Subcutaneous abdominal adipose tissue (tissue), 5 donors: ENCODE measurements around the gene GLB1L3.

Source experiments
- H3K27ac ChIP-seq: one replicate; pipeline ENCODE4 v1.7.0; 2013; ENCODE audit warnings: low read depth, mild to moderate bottlenecking, inconsistent platforms, low read length, moderate library complexity
- H3K27me3 ChIP-seq, 5 donors: one replicate each; pipeline ENCODE4 v1.7.0; 2013; ENCODE audit warnings: low read length in 5 of 5, inconsistent platforms in 1 of 5; ENCODE audit not compliant: control insufficient read depth in 5 of 5, insufficient read depth in 4 of 5
- H3K36me3 ChIP-seq, 5 donors: one replicate each; pipeline ENCODE4 v1.7.0; 2013; ENCODE audit warnings: low read length in 5 of 5; ENCODE audit not compliant: control insufficient read depth in 5 of 5, insufficient read depth in 5 of 5
- H3K4me1 ChIP-seq, 5 donors: one replicate each; pipeline ENCODE4 v1.7.0; 2013; ENCODE audit warnings: low read length in 5 of 5, mild to moderate bottlenecking in 3 of 5, moderate library complexity in 1 of 5; ENCODE audit not compliant: control insufficient read depth in 5 of 5, insufficient read depth in 5 of 5
- H3K4me3 ChIP-seq, 5 donors: one replicate each; pipeline ENCODE4 v1.7.0; 2013; ENCODE audit warnings: low read length in 5 of 5, low read depth in 1 of 5
- H3K9ac ChIP-seq, 5 donors: one replicate each; pipeline ENCODE4 v1.7.0; 2013; ENCODE audit warnings: low read length in 5 of 5, mild to moderate bottlenecking in 4 of 5, moderate library complexity in 3 of 5
- H3K9me3 ChIP-seq, 5 donors: one replicate each; pipeline ENCODE4 v1.7.0; 2013; ENCODE audit warnings: low read length in 5 of 5; ENCODE audit not compliant: control insufficient read depth in 5 of 5
- donor health status: healthy.
- donor health status: healthy.
- donor health status: healthy.
- donor health status: healthy.
- donor health status: healthy.

GLB1L3 gene

GRCh38 chr11:134363592-134363991, 87.4 kb downstream of the GLB1L3 start:
- Histone ChIP-seq H3K4me1 (peaks cover 0 to 5% (median 0%) of the 10 kb centered on the region in 5 donors), H3K27ac (no peak overlapping the region), H3K9me3 (no peaks in the 10 kb centered on the region), H3K27me3 (peaks cover 10 to 26% (median 21%) of the 10 kb centered on the region in 5 donors), H3K9ac (no peak overlapping the region), H3K36me3 (no peaks in the 10 kb centered on the region), H3K4me3 (no peak overlapping the region)

- H3K36me3 ChIP-seq, result no peaks in the 10 kb centered on the region
- no peak overlapping the region for H3K27ac ChIP-seq
- no peak overlapping the region for H3K4me3 ChIP-seq
- H3K4me1 ChIP-seq, result peaks cover 0 to 5% (median 0%) of the 10 kb centered on the region in 5 donors
- H3K27me3 ChIP-seq, result peaks cover 5 to 20% (median 19%) of the 10 kb centered on the region in 5 donors
- no peaks in the 10 kb centered on the region for H3K9me3 ChIP-seq
- H3K9ac ChIP-seq, result no peak overlapping the region
These were observed 88.1 kb downstream of the GLB1L3 start for GRCh38 chr11:134364261-134364660.

- Histone ChIP-seq H3K9me3 (no peaks in the 10 kb centered on the region), H3K9ac (no peak overlapping the region), H3K27ac (no peak overlapping the region), H3K4me3 (no peak overlapping the region), H3K36me3 (no peaks in the 10 kb centered on the region), H3K4me1 (peaks cover 0 to under 1% (median 0%) of the 10 kb centered on the region in 5 donors), H3K27me3 (peaks cover 0 to 16% (median 11%) of the 10 kb centered on the region in 5 donors)
These were observed 89.1 kb downstream of the GLB1L3 start for GRCh38 chr11:134365011-134365925.

GRCh38 chr11:134366254-134366653, 90.1 kb downstream of the GLB1L3 start:
- H3K4me3 ChIP-seq, result no peak overlapping the region
- peaks cover 0 to 21% (median 11%) of the 10 kb centered on the region in 5 donors for H3K27me3 ChIP-seq
- H3K9me3 ChIP-seq, result no peaks in the 10 kb centered on the region
- H3K27ac ChIP-seq, result no peak overlapping the region
- H3K4me1 ChIP-seq, result no peaks in the 10 kb centered on the region
- H3K9ac ChIP-seq, result no peak overlapping the region
- no peaks in the 10 kb centered on the region for H3K36me3 ChIP-seq

GRCh38 chr11:134367781-134368180, 91.6 kb downstream of the GLB1L3 start:
- H3K9me3 ChIP-seq, result no peaks in the 10 kb centered on the region
- peaks cover 0 to 22% (median 9%) of the 10 kb centered on the region in 5 donors for H3K27me3 ChIP-seq
- H3K27ac ChIP-seq, result no peak overlapping the region
- H3K4me3 ChIP-seq, result no peak overlapping the region
- no peaks in the 10 kb centered on the region for H3K36me3 ChIP-seq
- no peaks in the 10 kb centered on the region for H3K4me1 ChIP-seq
- H3K9ac ChIP-seq, result no peak overlapping the region
